MCF 10A (cell line): ENCODE measurements around the gene ASB2. TPM values are rescaled to one million over a fixed set of nuclear protein-coding genes. Genes with fewer than 3 reads are reported as not detected.

Experiments
- BruUV-seq: library from RNA; stranded (reverse); fragments of 400-500 nt; replicated peaks from 2 replicates; lab custom pipeline; 2021; lab: Mats Ljungman, UMichigan
- CTCF ChIA-PET: fragments of 300-600 bp; sonication (Branson Sonifier 250); formaldehyde crosslinking; extraction: SDS; loops from one replicate; lab custom pipeline; 2021; ENCODE audit warnings: antibody characterized with exemption, inconsistent platforms; lab: Yijun Ruan, JAX
- POLR2A ChIA-PET: fragments of 300-600, 350-650 bp; sonication (Branson Sonifier 250); formaldehyde crosslinking; extraction: SDS; loops from one replicate; lab custom pipeline; 2020; ENCODE audit warnings: antibody characterized with exemption, inconsistent platforms; lab: Yijun Ruan, JAX
- DNase-seq: peaks from one replicate; pipeline ENCODE4 v3.0.0-alpha.2; 2018; ENCODE audit not compliant: unreplicated experiment
- H3K27ac Mint-ChIP-seq: one replicate; pipeline ENCODE4 v1.8.0; 2022; ENCODE audit warnings: mild to moderate bottlenecking, low read depth, mixed read lengths; ENCODE audit not compliant: unreplicated experiment
- H3K27me3 Mint-ChIP-seq: one replicate; pipeline ENCODE4 v1.8.0; 2022; ENCODE audit warnings: mixed read lengths; ENCODE audit not compliant: insufficient read depth, unreplicated experiment
- H3K36me3 Mint-ChIP-seq: one replicate; pipeline ENCODE4 v1.8.0; 2022; ENCODE audit warnings: mild to moderate bottlenecking, moderate library complexity, mixed read lengths; ENCODE audit not compliant: insufficient read depth, unreplicated experiment
- H3K4me1 Mint-ChIP-seq: one replicate; pipeline ENCODE4 v1.8.0; 2022; ENCODE audit warnings: mixed read lengths; ENCODE audit not compliant: insufficient read depth, unreplicated experiment
- H3K4me3 Mint-ChIP-seq: one replicate; pipeline ENCODE4 v1.8.0; 2022; ENCODE audit warnings: mild to moderate bottlenecking, moderate library complexity, mixed read lengths; ENCODE audit not compliant: unreplicated experiment
- H3K9me3 Mint-ChIP-seq: one replicate; pipeline ENCODE4 v1.8.0; 2022; ENCODE audit warnings: mixed read lengths; ENCODE audit not compliant: unreplicated experiment
- intact Hi-C: fragments of 100-400 bp; cut with micrococcal nuclease; formaldehyde crosslinking; loops from 2 replicates; pipeline ENCODE4 v1.14.1; 2022
- total RNA-seq: library from RNA; stranded (reverse); gene quantifications from 2 replicates; pipeline ENCODE4 v1.2.3, GENCODE V29; 2022
- TF ChIP-seq, protein P1 (sequence below): fragments of 200-600 bp; IDR thresholded peaks from one replicate; pipeline ENCODE4 v1.8.0; 2022; ENCODE audit warnings: antibody characterized with exemption, mild to moderate bottlenecking; ENCODE audit not compliant: unreplicated experiment

The ASB2 gene
- total RNA-seq, 1 experiment from 2014 or later: not detected

DNA sequence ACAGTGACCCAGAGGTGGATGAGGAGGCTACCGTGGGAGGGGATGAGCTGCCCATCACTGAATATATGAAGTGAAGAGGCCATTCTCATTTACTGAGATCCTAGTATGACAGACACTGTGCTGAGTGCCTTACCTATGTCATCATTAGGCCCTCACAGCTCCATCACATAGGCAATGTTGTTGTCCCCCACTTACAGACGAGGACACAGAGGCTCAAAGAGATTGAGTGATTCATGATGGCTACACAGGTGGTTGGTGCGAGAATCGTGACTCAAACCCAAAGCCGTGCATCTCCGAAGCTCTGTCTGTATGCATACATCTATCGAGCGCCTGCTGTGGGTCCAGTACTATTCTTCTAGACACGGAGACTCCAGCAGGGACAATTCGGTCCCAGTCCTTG is 14.8 kb upstream of the ASB2 start:
- no peak for DNase-seq
- POLR2A ChIA-PET: no interaction called here
- Mint-ChIP-seq H3K9me3 (no peaks in the 10 kb centered on the region), H3K27me3 (no peaks in the 10 kb centered on the region), H3K36me3 (no peaks in the 10 kb centered on the region), H3K27ac (no peak overlapping the region), H3K4me1 (peaks cover 19% of the 10 kb centered on the region), H3K4me3 (no peak overlapping the region)
- intact Hi-C loops: no loop called here
- TF ChIP-seq, protein P1, sequence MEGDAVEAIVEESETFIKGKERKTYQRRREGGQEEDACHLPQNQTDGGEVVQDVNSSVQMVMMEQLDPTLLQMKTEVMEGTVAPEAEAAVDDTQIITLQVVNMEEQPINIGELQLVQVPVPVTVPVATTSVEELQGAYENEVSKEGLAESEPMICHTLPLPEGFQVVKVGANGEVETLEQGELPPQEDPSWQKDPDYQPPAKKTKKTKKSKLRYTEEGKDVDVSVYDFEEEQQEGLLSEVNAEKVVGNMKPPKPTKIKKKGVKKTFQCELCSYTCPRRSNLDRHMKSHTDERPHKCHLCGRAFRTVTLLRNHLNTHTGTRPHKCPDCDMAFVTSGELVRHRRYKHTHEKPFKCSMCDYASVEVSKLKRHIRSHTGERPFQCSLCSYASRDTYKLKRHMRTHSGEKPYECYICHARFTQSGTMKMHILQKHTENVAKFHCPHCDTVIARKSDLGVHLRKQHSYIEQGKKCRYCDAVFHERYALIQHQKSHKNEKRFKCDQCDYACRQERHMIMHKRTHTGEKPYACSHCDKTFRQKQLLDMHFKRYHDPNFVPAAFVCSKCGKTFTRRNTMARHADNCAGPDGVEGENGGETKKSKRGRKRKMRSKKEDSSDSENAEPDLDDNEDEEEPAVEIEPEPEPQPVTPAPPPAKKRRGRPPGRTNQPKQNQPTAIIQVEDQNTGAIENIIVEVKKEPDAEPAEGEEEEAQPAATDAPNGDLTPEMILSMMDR: no peak
- CTCF ChIA-PET: interaction anchor here (1.0 to 2.0 kb wide), 3 partner anchors 8 to 10 kb away, joined by 3 to 6 read pairs (median 6); no protein-coding TSS in a partner anchor
- BruUV-seq: no TSS peak

DNA sequence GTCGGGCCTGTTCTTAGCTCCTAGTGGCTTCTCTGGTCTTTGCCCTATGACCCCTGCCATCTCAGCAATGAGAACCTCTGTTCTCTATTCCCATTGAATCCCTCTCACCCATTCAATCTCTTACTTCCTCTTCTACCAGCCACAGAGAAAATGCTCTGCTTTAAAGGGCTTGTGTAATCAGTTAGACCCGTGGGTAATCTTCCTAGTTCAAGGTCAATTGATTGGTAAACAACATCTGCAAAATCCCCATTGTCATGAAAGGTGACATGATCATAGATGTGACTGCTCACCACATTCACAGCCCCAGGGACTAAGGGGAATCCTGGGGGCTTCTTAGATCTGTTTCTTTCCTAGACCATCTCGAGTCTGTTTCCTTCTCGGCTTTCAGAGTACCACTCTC is 13.6 kb upstream of the ASB2 start:
- Mint-ChIP-seq H3K36me3 (no peaks in the 10 kb centered on the region), H3K27ac (no peak overlapping the region), H3K27me3 (no peaks in the 10 kb centered on the region), H3K4me1 (peaks cover 8% of the 10 kb centered on the region), H3K9me3 (no peaks in the 10 kb centered on the region), H3K4me3 (no peak overlapping the region)
- BruUV-seq: no TSS peak
- ChIA-PET POLR2A (interaction anchor here (1.1 kb wide), 1 partner anchor 13 kb away, joined by 7 read pairs; the partner anchor contains the start of gene ASB2), CTCF (interaction anchor here (1.3 kb wide), 1 partner anchor 11 kb away, joined by 6 read pairs; no protein-coding TSS in a partner anchor)
- TF ChIP-seq, protein P1: no peak
- DNase-seq: no peak
- intact Hi-C loops: no loop called here

DNA sequence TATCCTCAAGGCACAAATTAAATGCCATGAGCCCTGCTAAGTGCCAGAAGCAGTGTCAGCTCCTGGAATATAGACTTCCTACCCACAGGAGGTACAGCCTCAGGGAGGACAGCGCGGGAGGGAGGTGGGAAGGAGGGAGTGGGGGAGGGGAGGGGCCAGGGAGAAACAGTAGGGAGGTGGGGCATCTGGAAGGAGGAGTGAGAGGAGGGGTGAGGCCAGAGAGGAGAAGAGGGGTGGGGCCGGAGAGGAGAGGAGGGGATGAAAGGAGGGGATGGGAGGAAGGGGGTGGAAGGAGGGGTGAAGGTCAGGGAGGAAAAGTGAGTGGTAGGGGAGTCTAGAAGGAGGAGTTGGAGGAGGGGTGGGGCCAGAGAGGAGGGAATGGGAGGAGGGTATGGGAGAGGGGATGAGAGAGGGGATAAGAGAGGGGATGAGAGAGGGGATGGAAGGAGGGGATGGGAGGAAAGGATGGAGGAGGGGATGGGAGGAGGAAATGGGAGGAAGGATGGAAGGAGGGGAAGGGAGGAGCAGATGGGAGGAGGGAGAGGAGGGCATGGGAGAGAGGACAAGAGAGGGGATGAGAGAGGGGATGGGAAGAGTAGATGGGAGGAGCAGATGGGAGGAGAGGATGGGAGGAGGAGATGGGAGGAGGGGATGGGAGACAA is 11.6 kb upstream of the ASB2 start:
- Mint-ChIP-seq H3K9me3 (no peaks in the 10 kb centered on the region), H3K4me3 (no peak overlapping the region), H3K27me3 (no peaks in the 10 kb centered on the region), H3K4me1 (peaks cover 5% of the 10 kb centered on the region), H3K36me3 (no peaks in the 10 kb centered on the region), H3K27ac (no peak overlapping the region)
- POLR2A ChIA-PET: no interaction called here
- no peak for DNase-seq
- TF ChIP-seq, protein P1: no peak
- CTCF ChIA-PET: interaction anchor here (1.0 kb wide), 1 partner anchor 8 kb away, joined by 3 read pairs; no protein-coding TSS in a partner anchor
- intact Hi-C loops: no loop called here
- no TSS peak for BruUV-seq

DNA sequence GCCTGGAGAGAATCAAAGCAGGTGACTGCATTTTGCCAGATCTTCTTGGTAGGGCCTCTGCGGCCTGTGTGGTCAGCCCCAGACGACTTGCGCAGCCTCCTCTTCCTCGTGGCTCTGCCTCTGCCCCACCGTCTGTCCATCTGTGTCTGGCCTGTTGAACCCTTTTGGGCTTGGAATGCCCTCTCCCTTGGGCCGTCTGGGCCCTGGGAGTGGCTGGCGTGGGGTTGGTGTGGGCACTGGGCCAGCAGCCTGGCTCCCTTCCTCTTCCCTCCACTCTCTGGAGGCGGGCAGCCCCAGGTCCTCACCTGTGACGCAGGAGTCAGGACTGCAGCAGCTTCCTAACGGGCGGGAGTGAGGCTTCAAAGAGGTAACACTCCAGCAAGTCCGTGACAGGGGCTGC is 11.0 kb upstream of the ASB2 start:
- ChIA-PET CTCF (interaction anchor here (1.0 kb wide), 1 partner anchor 9 kb away, joined by 3 read pairs; no protein-coding TSS in a partner anchor), POLR2A (no interaction called here)
- TF ChIP-seq, protein P1: no peak

More for the DNA sequence above, 11.0 kb upstream of the ASB2 start:
- BruUV-seq: no TSS peak
- intact Hi-C loops: no loop called here
- Mint-ChIP-seq H3K27me3 (no peaks in the 10 kb centered on the region), H3K27ac (no peak overlapping the region), H3K4me3 (no peak overlapping the region), H3K9me3 (no peaks in the 10 kb centered on the region), H3K36me3 (no peaks in the 10 kb centered on the region), H3K4me1 (peaks cover 5% of the 10 kb centered on the region)
- peak; percentile 44 for DNase-seq
